Measurements from ENCODE around the gene ANO2.

The ANO2 gene

DNA sequence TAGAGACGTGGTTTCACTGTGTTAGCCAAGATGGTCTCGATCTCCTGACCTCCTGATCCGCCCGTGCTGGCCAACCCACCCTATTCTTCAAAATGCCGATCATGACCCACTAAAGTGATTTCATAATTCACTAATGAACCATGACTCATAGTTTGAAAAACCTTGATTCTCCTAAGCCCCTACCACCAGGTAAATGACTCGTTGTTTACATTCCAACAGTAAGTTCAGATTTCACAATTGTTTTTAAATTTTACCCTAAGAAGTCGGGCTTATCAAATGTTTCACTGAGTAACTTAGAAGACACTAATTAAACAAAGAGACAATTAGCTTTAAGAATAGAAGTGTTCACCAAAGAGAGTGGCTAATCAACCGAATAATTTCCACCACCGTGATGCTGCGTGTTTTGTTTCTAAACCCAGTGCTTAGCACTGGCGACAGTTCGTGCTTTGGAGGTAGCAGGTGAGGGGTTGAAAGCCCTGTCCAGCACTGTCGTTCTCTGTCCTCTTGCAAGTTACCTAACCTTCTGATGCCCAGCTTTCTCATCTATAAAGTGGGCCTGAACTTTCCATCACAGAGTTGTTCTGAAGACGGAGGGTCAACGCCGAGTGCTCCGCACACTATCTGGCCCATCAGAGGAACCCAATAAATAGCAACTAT, 376.6 kb downstream of the ANO2 start:
- TF ChIP-seq ZFP30 (CRISPR knock-in tag; IDR thresholded peaks at IDR 0.05), result no peak
- TF ChIP-seq ZC3H10 (CRISPR knock-in tag; IDR thresholded peaks at IDR 0.05), result no peak
- no peak for TF ChIP-seq PPARA (CRISPR knock-in tag; IDR thresholded peaks at IDR 0.05; ENCODE audit: borderline replicate concordance)
- TF ChIP-seq, protein P1, sequence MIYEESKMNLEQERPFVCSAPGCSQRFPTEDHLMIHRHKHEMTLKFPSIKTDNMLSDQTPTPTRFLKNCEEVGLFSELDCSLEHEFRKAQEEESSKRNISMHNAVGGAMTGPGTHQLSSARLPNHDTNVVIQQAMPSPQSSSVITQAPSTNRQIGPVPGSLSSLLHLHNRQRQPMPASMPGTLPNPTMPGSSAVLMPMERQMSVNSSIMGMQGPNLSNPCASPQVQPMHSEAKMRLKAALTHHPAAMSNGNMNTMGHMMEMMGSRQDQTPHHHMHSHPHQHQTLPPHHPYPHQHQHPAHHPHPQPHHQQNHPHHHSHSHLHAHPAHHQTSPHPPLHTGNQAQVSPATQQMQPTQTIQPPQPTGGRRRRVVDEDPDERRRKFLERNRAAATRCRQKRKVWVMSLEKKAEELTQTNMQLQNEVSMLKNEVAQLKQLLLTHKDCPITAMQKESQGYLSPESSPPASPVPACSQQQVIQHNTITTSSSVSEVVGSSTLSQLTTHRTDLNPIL (CRISPR knock-in tag; IDR thresholded peaks at IDR 0.05; ENCODE audit: low read depth), result no peak
- no peak for TF ChIP-seq TCF4 (CRISPR knock-in tag; IDR thresholded peaks at IDR 0.05; ENCODE audit: borderline replicate concordance)
- no peak for TF ChIP-seq RARB (CRISPR knock-in tag; IDR thresholded peaks at IDR 0.05)
- no peak for TF ChIP-seq ZFP3 (CRISPR knock-in tag; IDR thresholded peaks at IDR 0.05)
- TF ChIP-seq ZNF8 (CRISPR knock-in tag; IDR thresholded peaks at IDR 0.05), result no peak
- no peak for TF ChIP-seq ZNF565 (CRISPR knock-in tag; conservative IDR thresholded peaks at IDR 0.05; ENCODE audit: low read depth)
- TF ChIP-seq, protein P2, sequence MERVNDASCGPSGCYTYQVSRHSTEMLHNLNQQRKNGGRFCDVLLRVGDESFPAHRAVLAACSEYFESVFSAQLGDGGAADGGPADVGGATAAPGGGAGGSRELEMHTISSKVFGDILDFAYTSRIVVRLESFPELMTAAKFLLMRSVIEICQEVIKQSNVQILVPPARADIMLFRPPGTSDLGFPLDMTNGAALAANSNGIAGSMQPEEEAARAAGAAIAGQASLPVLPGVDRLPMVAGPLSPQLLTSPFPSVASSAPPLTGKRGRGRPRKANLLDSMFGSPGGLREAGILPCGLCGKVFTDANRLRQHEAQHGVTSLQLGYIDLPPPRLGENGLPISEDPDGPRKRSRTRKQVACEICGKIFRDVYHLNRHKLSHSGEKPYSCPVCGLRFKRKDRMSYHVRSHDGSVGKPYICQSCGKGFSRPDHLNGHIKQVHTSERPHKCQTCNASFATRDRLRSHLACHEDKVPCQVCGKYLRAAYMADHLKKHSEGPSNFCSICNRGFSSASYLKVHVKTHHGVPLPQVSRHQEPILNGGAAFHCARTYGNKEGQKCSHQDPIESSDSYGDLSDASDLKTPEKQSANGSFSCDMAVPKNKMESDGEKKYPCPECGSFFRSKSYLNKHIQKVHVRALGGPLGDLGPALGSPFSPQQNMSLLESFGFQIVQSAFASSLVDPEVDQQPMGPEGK (CRISPR knock-in tag; IDR thresholded peaks at IDR 0.05; ENCODE audit: borderline replicate concordance), result no peak
- no peak for TF ChIP-seq SNAI2 (CRISPR knock-in tag; IDR thresholded peaks at IDR 0.05)
- TF ChIP-seq CSDC2 (CRISPR knock-in tag; IDR thresholded peaks at IDR 0.05), result no peak
- no peak for TF ChIP-seq TOX (CRISPR knock-in tag; IDR thresholded peaks at IDR 0.05; ENCODE audit: borderline replicate concordance)
- ATAC-seq, result no peak

DNA sequence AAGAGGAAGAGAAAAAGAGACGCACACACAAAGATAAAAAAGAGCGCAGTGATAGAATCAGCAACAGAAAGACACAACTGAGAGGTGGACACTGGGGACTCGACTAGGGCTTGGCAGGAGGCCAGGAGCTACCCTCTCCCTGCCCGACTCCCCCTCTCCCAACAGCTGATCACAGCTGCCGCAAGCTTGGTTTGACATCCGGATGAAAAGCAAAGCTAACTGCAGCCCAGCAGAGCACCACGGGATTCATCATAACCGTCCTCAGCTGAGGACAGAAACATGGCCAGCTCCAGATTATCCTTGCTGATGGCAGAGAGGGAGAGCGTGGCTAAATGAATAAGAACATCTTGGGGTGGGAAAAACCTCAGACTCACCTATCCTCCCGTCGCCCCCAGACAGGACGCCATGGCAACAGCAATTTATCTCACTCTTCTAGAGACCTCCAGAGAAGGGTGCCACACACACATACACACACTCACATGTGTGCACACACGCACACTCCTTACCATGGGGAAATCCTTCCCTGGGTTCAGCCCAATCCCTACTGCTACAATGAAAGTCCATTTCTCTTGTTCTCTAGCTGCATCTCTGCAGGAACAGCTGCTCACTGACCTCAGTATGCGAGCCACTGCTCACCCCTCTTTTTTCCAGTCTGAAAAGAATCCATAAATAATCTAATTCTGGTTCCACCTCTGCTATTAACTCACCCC, 377.9 kb downstream of the ANO2 start:
- TF ChIP-seq, protein P3, sequence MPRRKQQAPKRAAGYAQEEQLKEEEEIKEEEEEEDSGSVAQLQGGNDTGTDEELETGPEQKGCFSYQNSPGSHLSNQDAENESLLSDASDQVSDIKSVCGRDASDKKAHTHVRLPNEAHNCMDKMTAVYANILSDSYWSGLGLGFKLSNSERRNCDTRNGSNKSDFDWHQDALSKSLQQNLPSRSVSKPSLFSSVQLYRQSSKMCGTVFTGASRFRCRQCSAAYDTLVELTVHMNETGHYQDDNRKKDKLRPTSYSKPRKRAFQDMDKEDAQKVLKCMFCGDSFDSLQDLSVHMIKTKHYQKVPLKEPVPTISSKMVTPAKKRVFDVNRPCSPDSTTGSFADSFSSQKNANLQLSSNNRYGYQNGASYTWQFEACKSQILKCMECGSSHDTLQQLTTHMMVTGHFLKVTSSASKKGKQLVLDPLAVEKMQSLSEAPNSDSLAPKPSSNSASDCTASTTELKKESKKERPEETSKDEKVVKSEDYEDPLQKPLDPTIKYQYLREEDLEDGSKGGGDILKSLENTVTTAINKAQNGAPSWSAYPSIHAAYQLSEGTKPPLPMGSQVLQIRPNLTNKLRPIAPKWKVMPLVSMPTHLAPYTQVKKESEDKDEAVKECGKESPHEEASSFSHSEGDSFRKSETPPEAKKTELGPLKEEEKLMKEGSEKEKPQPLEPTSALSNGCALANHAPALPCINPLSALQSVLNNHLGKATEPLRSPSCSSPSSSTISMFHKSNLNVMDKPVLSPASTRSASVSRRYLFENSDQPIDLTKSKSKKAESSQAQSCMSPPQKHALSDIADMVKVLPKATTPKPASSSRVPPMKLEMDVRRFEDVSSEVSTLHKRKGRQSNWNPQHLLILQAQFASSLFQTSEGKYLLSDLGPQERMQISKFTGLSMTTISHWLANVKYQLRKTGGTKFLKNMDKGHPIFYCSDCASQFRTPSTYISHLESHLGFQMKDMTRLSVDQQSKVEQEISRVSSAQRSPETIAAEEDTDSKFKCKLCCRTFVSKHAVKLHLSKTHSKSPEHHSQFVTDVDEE (CRISPR knock-in tag; IDR thresholded peaks at IDR 0.05), result no peak
- no peak for ATAC-seq

DNA sequence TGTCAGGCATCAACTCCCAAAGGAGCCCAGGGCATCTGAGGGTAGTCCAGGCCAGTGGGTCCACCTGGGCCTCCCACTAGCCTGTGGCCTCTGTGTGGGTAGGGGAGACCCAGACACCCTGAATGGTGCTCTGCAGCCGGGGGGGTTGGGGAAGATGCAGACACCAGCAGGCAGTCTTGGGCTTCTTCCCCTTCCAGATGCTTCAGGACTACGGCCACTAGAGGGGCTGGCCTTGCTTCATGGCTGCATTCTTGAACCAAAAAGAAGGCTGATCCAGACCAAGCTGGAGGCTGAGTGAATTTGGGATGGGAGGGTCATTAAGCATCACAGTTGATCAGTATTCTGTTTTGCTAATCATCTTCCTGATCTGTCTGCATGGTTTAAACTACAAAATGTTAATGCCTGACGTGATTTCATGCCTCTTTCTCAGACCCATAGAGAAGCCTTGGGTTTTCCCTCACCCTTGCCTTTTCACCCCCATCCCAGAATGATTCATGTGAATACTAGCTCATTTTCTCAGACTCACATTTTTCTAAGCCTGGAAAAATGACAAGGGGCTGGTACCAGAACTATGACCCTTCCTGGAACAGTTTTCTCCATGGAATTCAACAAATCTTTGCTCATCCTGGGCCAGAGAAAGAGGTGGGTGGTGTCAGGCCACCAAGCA, 379.0 kb downstream of the ANO2 start:
- TF ChIP-seq ZNF565 (CRISPR knock-in tag; conservative IDR thresholded peaks at IDR 0.05; ENCODE audit: low read depth), result no peak
- TF ChIP-seq TOX (CRISPR knock-in tag; IDR thresholded peaks at IDR 0.05; ENCODE audit: borderline replicate concordance), result no peak

DNA sequence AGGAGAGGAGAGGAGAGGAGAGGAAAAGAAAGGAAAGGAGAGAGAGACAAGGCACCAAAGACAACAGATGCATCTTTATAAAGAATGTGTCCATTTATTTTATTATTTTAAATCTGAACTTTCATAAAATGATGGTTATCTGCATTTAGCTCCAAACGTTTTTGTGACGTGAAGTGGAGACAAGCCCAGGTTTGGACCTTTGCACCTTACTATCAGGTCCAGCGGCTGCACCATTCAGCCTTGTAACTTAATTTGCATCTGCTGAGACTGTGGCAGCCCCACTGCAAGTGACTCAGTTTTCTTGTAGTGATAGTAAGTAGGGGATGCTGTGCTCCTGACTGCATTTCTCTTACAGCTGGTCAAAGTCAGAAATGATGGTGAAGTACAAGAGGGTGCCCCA, 382.5 kb downstream of the ANO2 start:
- TF ChIP-seq PPARA (CRISPR knock-in tag; IDR thresholded peaks at IDR 0.05; ENCODE audit: borderline replicate concordance), result no peak
- TF ChIP-seq ZNF70 (CRISPR knock-in tag; IDR thresholded peaks at IDR 0.05), result no peak
- TF ChIP-seq ARNTL (CRISPR knock-in tag; IDR thresholded peaks at IDR 0.05; ENCODE audit: borderline replicate concordance, low read depth), result no peak
- TF ChIP-seq ZFP3 (CRISPR knock-in tag; IDR thresholded peaks at IDR 0.05), result no peak
- TF ChIP-seq, protein P4, sequence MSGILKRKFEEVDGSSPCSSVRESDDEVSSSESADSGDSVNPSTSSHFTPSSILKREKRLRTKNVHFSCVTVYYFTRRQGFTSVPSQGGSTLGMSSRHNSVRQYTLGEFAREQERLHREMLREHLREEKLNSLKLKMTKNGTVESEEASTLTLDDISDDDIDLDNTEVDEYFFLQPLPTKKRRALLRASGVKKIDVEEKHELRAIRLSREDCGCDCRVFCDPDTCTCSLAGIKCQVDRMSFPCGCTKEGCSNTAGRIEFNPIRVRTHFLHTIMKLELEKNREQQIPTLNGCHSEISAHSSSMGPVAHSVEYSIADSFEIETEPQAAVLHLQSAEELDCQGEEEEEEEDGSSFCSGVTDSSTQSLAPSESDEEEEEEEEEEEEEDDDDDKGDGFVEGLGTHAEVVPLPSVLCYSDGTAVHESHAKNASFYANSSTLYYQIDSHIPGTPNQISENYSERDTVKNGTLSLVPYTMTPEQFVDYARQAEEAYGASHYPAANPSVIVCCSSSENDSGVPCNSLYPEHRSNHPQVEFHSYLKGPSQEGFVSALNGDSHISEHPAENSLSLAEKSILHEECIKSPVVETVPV (CRISPR knock-in tag; IDR thresholded peaks at IDR 0.05), result no peak
- TF ChIP-seq, protein P2 (CRISPR knock-in tag; IDR thresholded peaks at IDR 0.05; ENCODE audit: borderline replicate concordance), result no peak
- TF ChIP-seq TOX (CRISPR knock-in tag; IDR thresholded peaks at IDR 0.05; ENCODE audit: borderline replicate concordance), result no peak
- TF ChIP-seq ZNF565 (CRISPR knock-in tag; conservative IDR thresholded peaks at IDR 0.05; ENCODE audit: low read depth), result no peak
- no peak for TF ChIP-seq ISL1 (CRISPR knock-in tag; IDR thresholded peaks at IDR 0.05)
- TF ChIP-seq, protein P5, sequence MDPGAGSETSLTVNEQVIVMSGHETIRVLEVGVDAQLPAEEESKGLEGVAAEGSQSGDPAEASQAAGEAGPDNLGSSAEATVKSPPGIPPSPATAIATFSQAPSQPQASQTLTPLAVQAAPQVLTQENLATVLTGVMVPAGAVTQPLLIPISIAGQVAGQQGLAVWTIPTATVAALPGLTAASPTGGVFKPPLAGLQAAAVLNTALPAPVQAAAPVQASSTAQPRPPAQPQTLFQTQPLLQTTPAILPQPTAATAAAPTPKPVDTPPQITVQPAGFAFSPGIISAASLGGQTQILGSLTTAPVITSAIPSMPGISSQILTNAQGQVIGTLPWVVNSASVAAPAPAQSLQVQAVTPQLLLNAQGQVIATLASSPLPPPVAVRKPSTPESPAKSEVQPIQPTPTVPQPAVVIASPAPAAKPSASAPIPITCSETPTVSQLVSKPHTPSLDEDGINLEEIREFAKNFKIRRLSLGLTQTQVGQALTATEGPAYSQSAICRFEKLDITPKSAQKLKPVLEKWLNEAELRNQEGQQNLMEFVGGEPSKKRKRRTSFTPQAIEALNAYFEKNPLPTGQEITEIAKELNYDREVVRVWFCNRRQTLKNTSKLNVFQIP (CRISPR knock-in tag; IDR thresholded peaks at IDR 0.05; ENCODE audit: borderline replicate concordance, low read depth), result no peak
- no peak for ATAC-seq

More for the DNA sequence above, 379.0 kb downstream of the ANO2 start:
- no peak for ATAC-seq

All from SK-N-SH treated with all-trans-retinoic acid at 6 μM for 48 hours (cell line).